Measurements from ENCODE around the gene TF.

TF gene

DNA sequence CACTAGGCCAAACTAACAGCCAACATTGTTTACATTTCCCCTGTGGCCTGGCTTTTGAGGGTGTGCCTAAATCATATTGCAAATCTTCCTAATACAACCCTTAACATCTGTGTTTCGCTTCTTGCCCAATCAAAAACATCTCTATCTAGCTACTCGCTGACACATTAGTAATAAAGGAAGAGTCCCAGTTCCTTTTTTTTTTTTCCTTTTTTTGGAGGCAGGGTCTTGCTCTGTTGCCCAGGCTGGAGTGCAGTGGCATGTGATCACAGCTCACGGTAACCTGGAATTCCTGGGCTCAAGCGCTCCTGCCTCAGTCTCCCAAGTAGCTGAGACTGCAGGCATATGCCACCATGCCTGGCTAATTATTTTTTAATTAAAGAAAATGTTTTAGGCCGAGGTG is 57.3 kb downstream of the TF start:
- TF ChIP-seq, protein P1, sequence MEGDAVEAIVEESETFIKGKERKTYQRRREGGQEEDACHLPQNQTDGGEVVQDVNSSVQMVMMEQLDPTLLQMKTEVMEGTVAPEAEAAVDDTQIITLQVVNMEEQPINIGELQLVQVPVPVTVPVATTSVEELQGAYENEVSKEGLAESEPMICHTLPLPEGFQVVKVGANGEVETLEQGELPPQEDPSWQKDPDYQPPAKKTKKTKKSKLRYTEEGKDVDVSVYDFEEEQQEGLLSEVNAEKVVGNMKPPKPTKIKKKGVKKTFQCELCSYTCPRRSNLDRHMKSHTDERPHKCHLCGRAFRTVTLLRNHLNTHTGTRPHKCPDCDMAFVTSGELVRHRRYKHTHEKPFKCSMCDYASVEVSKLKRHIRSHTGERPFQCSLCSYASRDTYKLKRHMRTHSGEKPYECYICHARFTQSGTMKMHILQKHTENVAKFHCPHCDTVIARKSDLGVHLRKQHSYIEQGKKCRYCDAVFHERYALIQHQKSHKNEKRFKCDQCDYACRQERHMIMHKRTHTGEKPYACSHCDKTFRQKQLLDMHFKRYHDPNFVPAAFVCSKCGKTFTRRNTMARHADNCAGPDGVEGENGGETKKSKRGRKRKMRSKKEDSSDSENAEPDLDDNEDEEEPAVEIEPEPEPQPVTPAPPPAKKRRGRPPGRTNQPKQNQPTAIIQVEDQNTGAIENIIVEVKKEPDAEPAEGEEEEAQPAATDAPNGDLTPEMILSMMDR (IDR thresholded peaks at IDR 0.05; ENCODE audit: low read depth, low read length): no peak
- no peak overlapping the region for H3K4me3 ChIP-seq (ENCODE audit: low read depth, low read length)

DNA sequence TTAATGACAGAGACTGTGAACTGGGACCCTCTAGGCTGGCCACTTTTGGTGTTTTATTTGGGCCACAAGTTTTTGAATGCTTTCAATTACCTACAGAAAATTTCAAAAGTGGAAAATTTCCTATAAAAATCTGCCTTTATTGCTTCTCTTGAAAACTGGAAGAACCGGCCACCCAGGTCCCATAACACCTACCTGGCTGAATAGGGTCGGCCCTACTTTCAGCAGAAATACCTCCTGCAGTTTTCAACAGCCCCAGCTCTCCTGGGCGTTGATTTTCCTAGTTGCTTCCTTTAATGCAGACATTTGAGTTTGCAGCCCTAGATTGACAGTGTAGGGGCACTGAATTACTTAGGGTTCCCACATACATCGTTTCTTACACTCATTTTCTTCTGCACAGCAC is 58.7 kb downstream of the TF start:
- no peak overlapping the region for H3K4me3 ChIP-seq (ENCODE audit: low read depth, low read length)
- TF ChIP-seq, protein P1 (IDR thresholded peaks at IDR 0.05; ENCODE audit: low read depth, low read length): no peak

DNA sequence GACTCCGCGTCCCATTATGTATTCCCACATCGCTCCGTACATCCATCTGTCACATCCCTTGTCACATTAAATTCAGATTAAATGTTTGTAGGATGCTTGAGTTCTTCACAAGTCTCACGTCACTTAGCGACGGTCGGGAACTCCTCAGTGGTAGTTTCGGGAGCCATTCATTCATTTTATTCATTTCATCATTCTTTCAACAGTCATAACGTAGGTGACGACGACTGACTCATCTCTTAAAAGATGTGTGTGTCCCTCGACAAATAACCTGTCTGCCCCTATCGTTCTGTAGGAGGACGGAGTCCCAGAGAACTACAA is 59.1 kb downstream of the TF start:
- TF ChIP-seq, protein P1 (IDR thresholded peaks at IDR 0.05; ENCODE audit: low read depth, low read length): no peak

DNA sequence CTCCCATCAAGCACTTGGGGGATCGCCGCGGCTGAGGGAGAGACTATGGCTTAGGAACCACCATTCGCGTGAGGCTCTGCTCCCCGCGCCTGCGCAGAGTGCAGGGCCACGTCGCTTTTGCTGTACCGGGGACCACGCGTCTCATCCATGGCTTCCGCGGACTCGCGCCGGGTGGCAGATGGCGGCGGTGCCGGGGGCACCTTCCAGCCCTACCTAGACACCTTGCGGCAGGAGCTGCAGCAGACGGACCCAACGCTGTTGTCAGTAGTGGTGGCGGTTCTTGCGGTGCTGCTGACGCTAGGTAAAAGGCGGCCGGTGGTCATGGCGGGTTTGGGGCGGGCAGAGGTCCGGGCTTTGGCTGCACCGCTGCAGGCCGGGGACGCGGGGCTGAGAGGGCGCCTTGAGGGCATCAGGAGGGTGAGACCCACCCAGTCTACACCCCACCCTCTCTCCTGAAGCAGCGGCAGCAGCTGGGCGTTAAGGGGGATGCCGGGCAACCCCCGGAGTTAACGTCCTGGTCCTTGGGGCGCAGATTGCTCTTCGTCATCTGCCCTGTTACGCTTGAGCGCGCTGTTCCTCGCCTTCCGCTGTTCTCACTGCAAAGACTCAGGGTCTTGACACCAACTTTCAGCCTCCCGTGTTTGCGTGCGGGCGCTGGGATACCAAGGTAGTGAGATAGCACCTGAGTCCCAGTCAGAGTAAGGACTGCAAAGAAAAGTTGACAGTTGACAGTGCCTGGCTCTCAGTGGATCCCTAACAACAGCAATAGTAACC is 59.7 kb downstream of the TF start, which contains the start of gene SRPRB:
TSS of gene SRPRB (plus strand) at position 114 of the 774 bp plus-strand sequence. CDS start at position 148, 34 bp downstream.
- peak within 1 kb of the TSS; percentile 85 for H3K4me3 ChIP-seq (ENCODE audit: low read depth, low read length)
- TF ChIP-seq, protein P1 (IDR thresholded peaks at IDR 0.05; ENCODE audit: low read depth, low read length): no peak

More for the DNA sequence above, 59.1 kb downstream of the TF start:
- H3K4me3 ChIP-seq (ENCODE audit: low read depth, low read length): peak overlapping the region; percentile 85

DNA sequence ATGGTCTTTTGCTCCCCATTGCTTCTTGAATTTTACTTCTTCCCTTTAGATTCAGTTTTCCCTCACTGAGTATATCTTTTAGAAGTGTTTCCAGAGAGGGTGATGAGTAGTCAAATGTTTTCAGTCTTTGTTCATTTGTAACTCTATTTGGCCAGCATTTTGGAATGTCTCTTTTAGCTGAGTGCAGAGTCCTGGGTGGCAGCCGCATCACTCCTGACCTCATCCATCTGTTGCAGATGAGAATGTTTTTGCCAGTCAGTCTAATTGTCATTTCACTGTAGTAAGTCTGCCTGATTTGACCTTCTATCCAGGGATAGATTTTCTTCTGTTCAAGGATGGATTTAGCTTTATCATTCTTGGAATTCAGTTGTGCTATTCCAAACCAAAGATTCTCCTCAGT is 66.7 kb downstream of the TF start:
- TF ChIP-seq, protein P1 (IDR thresholded peaks at IDR 0.05; ENCODE audit: low read depth, low read length): no peak
- no peak overlapping the region for H3K4me3 ChIP-seq (ENCODE audit: low read depth, low read length)

DNA sequence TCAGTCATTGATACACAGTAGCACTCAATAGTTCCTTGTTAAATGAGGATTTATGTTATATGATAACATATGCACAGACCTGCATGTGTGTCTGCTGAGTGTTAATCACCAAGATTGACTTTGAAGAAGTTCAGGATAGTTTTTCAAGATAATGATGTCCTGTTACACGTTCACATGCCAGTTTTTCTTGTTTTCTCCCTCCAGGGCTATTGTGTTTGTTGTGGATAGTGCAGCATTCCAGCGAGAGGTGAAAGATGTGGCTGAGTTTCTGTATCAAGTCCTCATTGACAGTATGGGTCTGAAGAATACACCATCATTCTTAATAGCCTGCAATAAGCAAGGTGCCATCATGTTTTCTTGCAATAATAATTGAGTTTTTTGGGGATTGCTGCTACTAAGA is 69.2 kb downstream of the TF start:
- TF ChIP-seq, protein P1 (IDR thresholded peaks at IDR 0.05; ENCODE audit: low read depth, low read length): no peak
- H3K4me3 ChIP-seq (ENCODE audit: low read depth, low read length): no peak overlapping the region

DNA sequence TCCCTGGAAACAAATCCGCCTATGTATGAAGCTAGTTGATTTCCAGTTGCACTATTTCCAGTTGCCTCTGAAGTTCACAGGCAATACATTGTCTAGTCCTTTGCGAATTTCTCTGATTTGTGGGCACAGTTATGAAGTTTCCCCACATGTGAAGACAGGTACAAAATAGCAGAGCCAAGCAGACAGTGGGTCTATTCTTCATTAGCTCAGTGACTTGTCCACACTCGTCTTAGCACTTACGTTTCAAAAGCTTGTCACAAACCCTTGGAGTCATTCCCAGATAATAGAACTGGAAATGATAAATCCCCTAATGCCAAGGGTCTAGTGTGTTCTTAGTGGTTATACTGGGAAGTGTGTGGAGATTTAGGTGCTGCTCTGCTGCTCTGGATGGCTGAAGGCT is 73.9 kb downstream of the TF start:
- no peak overlapping the region for H3K4me3 ChIP-seq (ENCODE audit: low read depth, low read length)
- TF ChIP-seq, protein P1 (IDR thresholded peaks at IDR 0.05; ENCODE audit: low read depth, low read length): no peak

Measured in WI38 (cell line).